ENCODE results near the gene IMPG2.

- TF ChIP-seq EZH2 (IDR thresholded peaks at IDR 0.05; ENCODE audit: insufficient read depth, poor library complexity, severe bottlenecking) = no peak
- no peak for TF ChIP-seq EZH2phosphoT487 (IDR thresholded peaks at IDR 0.05; ENCODE audit: insufficient read depth, low read depth)
Observed at GRCh38 chr3:101281521-101282030, 38.8 kb downstream of the IMPG2 start.

All from GM23248 (cell line).